Jurkat, Clone E6-1 (cell line): ENCODE measurements around the gene SENP8.
"Not testable (repeated sequence)": the region's sequence is repeated elsewhere in the genome, so short reads cannot be mapped to it uniquely, and the experiment has no call there.

ENCODE experiments used
- DNase-seq: peaks from one replicate; pipeline ENCODE4 v3.0.0-alpha.2; 2011; ENCODE audit warnings: low read depth, low spot score
- H3K4me3 ChIP-seq: 2 replicates; pipeline ENCODE4 v1.5.1; 2011; ENCODE audit warnings: mild to moderate bottlenecking, low read length, control low read depth, moderate library complexity

Gene SENP8

DNA sequence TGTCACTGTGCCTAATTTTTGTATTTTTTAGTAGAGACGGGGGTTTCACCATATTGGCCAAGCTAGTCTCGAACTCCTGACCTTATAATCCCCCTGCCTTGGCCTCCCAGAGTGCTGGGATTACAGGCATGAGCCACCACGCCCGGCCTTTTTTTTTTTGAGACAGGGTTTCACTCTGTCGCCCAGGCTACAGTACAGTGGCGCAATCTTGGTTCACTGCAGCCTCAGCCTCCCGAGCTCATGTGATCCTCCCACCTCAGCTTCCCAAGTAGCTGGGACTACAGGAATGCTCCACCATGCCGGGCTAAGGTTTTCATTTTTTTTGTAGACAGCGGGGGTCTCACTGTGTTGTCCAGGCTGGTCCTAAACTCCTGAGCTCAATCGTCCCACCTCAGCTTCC is 53.8 kb downstream of the SENP8 start:
- DNase-seq = not testable (repeated sequence)

GRCh38 chr15:72172796-72173195 is 54.6 kb downstream of the SENP8 start:
- DNase-seq = no peak

More for the DNA sequence above, 53.8 kb downstream of the SENP8 start:
- not testable (repeated sequence) for H3K4me3 ChIP-seq

DNA sequence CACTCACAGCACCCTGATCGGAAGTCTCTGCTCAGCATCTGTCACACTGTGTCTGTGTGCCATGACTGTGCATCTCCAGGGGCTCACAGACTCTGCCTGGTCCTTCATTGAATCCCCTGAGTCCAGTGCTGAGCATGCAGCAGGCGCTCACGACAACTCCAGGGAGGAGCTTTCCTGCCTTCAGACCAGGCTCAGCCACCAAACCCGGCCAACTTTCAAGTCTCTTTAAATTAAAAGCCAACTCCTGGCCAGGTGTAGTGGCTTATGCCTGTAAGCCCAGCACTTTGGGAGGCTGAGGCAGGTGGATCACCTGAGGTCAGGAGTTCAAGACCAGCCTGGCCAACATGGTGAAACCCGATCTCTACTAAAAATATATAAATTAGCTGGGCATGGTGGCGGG is 55.2 kb downstream of the SENP8 start:
- no peak overlapping the region for H3K4me3 ChIP-seq

More at GRCh38 chr15:72172796-72173195, 54.6 kb downstream of the SENP8 start:
- no peak overlapping the region for H3K4me3 ChIP-seq

DNA sequence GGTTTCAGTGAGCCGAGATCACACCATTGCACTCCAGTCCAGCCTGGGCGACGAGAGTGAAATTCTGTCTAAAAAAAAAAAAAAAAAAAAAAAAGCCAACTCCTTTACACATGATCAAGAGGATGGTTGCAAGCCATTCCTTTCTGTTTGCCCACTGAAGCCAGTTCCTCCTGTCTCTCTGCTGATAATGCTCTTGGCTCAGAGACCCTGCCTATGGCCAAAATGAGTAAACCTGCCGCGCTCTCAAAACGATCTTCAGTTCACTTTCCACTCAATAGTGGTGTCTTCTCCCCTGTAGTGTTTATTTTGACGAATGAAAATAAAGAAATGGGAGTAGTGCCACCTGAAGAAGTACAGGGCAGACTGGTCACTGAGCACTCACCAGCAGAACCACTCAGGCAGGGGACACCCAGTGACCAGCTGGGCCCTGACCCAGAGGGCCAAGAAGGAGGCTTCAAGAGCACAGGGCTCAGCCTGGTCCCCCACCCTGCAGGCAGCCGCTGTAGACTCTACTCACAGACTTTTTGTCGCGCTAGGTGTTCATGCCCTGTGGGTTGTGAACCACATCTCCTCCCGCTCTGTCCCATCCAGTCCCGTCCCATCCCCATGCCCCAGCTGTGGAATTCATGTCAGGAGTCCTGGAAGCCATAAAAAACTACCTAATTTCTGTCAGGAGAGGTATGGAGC is 55.8 kb downstream of the SENP8 start:
- DNase-seq = no peak
- no peak overlapping the region for H3K4me3 ChIP-seq

More for the DNA sequence above, 55.2 kb downstream of the SENP8 start:
- DNase-seq = no peak

DNA sequence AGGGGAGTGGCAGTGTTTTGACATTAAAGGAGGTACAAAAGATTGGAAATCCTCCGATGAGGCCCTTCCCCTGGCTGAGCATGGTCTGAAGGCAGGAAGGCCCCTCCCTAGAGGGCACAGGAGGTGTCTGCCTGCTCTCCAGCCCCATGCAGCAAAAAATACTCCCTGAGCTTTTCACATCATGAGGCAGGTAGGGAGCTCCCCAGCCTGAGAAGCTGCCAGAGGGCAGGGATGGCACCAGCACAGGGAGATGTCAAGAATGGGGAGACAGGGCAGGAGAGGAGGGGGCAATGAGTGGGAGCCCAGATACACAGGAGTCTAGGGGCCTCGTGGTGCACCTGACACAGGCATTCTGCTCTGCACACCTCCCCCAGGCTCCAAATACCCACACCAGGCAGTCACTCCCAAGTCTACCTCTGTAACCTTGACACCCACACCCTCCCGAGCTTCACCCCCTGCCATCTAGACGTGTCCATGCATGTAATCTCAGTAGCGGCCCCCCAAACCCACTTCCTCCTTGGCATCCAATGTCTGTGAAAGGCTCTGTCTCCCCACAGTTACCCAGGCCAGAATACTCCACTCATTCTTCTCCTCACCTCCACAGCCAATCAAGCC is 56.5 kb downstream of the SENP8 start:
- no peak overlapping the region for H3K4me3 ChIP-seq
- no peak for DNase-seq

GRCh38 chr15:72175186-72176044 is 57.2 kb downstream of the SENP8 start:
- no peak overlapping the region for H3K4me3 ChIP-seq
- no peak for DNase-seq

GRCh38 chr15:72176159-72176558 is 58.0 kb downstream of the SENP8 start:
- H3K4me3 ChIP-seq = no peak overlapping the region
- no peak for DNase-seq

DNA sequence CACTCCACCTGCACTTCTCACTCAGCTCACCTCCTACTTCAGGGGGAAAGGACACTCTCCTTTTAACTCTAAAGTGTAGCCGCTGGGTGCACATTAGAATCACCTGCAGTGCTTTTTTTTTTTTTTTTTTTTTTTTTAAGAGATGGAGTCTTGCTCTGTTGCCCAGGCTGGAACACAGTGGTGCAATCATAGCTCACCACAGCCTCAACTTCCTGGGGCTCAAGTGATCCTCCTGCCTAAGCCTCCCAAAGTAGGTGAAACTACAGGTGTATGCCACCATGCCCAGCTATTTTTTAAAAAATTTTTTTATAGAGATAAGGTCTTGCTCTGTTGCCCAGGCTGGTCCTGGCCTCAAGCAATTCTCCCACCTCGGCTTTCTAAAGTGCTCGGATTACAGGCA is 58.5 kb downstream of the SENP8 start:
- no peak overlapping the region for H3K4me3 ChIP-seq
- DNase-seq = no peak

- DNase-seq = no peak
- no peak overlapping the region for H3K4me3 ChIP-seq
Measured at GRCh38 chr15:72178976-72179585, 60.9 kb downstream of the SENP8 start.

DNA sequence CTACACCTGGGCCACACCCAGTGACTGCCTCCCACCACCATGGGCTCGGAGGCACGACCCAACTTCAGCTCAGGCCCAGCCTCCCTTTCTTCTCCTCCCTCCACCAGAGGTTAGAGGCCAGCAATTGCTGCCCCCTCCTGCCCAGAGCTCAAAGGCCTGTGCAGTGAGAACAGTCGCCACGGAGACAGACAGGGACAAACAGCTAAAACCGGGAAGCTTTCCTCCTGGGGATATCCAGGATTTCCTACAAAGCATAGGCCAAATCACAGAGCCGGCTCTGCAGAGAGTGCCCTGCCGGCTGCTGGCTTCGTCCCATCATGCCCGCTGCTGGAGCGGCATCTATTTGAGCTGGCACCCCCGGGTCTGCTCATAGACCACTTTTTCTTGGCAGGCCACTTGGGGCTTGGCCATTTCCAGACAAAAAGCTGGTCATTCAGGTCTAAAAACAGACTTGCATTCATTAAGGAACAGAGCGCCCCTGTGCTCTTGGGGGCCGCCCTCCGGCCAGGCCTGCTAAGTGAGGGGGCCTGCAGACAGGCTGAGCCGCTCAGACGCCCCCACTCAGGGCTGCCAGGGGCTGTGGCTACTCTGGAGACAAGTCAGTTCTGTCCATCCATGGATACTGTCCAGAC is 61.9 kb downstream of the SENP8 start:
- no peak for DNase-seq
- no peak overlapping the region for H3K4me3 ChIP-seq

DNA sequence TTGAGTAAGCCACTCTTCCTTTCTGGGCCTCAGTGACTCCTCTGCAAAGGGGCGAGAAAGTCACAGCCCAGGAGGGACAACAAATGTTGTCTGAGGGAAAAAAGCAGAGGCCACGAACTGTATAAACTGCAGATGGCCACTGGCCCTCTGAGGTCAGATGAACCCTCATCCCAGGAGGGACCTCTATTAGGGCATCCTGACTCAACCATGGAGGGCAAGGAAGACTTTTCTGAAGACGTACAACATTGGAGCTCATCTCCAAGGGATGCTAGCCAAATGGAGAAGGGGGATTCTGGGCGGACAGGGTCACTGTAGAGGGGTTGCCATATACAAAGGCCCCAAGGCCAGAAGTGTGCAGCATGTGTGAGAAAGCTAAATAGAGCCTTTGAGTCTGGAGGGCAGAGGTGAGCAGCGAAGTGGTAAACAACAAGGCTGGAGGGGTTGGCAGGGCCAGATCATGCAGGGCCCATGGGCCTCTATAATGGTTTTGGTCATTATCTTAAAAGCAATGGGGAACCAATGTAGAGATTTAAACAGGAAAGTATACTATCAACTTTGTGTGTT is 62.6 kb downstream of the SENP8 start:
- no peak overlapping the region for H3K4me3 ChIP-seq
- no peak for DNase-seq

DNA sequence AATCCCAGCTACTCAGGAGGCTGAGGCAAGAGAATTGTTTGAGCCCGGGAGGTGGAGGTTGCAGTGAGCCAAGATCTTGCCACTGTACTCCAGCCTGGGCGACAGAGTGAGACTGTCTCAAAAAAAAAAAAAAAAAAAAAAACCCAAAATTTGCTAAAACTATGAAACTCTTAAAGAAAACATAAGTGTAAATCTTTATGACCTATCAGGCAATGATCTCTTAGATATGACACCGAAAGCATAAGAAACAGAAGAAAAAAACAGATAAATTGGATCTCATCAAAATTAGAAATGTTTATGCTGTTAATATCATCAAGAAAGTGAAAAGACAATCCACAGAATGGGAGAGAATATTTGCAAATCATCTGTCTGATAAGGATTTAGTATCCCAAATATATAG is 64.0 kb downstream of the SENP8 start:
- DNase-seq = no peak
- no peak overlapping the region for H3K4me3 ChIP-seq

- DNase-seq = no peak
Measured at GRCh38 chr15:72182673-72183072, 64.5 kb downstream of the SENP8 start.

DNA sequence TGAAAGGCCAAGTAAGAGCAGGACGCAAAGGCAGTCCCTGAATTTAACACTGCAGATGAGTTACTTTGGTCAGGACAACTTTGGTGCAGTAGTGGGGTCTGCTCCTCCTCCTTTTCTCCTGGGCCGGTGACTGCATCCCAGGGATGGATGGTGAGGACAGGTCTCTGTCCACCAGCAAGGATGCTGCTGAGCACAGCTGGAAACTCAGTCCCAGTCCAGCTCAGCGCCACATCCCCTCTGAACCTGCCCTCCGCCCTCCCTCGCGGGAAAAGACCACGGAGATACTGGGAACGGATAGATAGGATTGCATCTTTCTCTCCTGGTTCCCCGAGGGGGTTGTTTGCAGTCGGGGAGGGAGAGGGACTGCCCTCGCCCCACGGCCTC is 65.6 kb downstream of the SENP8 start:
- no peak for DNase-seq
- no peak overlapping the region for H3K4me3 ChIP-seq

More at GRCh38 chr15:72182673-72183072, 64.5 kb downstream of the SENP8 start:
- H3K4me3 ChIP-seq = no peak overlapping the region

DNA sequence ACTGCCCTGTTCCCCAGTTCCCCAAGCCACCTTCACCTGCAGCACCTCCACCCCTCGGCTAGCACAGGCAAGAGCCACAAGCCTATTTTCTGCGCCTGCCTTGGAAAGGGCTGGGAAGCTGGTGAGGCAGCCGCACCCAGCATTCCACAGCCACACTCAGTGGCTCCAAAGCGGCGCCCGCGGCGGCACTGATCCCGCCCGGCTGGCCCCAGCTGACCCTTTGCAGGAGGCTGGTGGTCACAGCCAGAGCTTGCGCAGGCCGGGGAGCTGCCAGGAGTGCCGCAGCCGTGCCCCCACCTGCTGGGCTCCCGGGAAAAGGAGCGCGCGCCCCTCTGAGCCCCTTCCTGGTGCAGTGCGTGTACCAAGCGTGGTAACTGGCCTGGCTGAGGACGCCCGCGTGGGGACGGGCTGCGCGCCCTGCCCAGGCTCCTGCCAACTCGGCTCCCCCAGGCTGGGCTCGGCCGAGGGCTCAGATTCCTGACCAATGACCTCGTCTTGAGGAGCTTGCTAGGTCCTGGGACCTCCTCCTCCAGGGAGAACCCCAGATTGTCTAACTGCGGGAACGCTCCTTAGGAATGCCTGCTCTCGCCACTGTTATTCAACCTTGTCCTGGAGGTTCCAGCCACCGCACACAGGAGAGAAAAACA is 66.1 kb downstream of the SENP8 start:
- DNase-seq = no peak
- H3K4me3 ChIP-seq = no peak overlapping the region

DNA sequence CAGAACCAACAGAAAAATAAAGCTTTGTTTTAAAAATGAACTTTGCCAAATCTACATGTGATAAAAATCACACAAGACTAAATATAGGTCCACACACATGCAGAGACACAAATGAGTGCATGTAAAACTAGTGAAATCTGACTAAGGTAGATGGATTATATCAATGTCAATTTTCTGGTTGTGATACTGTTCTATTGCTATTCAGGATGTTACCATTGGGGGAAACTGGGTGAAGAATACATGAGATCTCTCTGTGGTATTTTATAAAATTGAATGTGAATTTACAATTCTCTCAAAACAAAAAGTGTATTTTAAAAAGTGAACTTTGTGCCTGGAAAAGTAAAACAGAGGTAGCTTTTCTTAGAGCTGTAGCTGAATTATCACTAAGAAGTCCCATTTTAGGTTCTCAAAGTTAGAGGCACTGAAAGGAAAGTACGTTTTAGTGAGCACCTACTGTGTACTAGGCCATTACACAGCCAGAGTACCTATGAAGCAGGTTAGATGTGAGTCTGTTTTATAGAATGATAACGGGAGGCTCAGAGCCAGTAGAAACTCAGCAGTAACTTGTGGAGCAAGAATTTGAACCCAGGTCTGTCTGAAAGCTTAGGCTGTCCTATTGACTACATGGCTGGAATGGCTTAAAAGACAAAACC is 71.2 kb downstream of the SENP8 start:
- H3K4me3 ChIP-seq = no peak overlapping the region
- DNase-seq = no peak

DNA sequence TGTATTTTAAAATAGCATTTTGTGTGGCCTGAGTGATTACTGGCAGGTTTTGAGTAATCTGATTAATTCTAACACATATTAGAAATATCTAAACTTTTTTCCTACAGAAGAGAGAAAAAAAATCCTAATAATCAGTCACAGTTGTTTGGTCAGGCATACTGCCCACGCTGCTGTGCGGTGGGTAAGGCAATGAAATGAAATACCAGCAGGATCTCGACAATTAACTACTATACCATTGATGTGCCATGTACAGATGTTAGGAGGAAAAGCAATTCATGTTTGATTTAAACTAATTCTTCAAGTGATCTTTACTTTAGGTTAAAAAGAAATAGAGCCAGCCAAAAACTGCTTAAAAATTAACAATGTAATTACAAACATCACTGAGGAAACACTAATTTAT is 74.2 kb downstream of the SENP8 start:
- no peak overlapping the region for H3K4me3 ChIP-seq
- DNase-seq = no peak
